ENCODE measurements around the gene SELENON.

The SELENON gene

DNA sequence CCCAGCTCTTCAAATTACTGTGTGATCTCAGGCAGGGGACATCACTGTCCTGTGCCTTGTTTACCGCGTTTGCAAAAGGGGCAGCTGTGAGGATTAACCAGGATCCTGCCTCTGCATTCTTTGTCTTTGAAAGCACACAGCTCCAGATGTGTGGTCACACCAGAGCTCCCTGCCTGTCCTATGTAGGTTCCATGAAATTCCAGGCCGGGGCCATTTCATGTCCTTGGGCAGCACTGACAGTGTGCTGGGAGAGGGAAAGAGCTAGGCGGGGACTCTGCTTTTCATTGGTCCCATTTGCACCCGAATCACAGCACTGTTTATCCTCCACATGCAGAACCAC, 42.2 kb upstream of the SELENON start:
- TF ChIP-seq, protein P1, sequence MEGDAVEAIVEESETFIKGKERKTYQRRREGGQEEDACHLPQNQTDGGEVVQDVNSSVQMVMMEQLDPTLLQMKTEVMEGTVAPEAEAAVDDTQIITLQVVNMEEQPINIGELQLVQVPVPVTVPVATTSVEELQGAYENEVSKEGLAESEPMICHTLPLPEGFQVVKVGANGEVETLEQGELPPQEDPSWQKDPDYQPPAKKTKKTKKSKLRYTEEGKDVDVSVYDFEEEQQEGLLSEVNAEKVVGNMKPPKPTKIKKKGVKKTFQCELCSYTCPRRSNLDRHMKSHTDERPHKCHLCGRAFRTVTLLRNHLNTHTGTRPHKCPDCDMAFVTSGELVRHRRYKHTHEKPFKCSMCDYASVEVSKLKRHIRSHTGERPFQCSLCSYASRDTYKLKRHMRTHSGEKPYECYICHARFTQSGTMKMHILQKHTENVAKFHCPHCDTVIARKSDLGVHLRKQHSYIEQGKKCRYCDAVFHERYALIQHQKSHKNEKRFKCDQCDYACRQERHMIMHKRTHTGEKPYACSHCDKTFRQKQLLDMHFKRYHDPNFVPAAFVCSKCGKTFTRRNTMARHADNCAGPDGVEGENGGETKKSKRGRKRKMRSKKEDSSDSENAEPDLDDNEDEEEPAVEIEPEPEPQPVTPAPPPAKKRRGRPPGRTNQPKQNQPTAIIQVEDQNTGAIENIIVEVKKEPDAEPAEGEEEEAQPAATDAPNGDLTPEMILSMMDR (conservative IDR thresholded peaks at IDR 0.05; ENCODE audit: low read depth, low read length), result no peak
- no peak for DNase-seq (ENCODE audit: low read depth)

DNA sequence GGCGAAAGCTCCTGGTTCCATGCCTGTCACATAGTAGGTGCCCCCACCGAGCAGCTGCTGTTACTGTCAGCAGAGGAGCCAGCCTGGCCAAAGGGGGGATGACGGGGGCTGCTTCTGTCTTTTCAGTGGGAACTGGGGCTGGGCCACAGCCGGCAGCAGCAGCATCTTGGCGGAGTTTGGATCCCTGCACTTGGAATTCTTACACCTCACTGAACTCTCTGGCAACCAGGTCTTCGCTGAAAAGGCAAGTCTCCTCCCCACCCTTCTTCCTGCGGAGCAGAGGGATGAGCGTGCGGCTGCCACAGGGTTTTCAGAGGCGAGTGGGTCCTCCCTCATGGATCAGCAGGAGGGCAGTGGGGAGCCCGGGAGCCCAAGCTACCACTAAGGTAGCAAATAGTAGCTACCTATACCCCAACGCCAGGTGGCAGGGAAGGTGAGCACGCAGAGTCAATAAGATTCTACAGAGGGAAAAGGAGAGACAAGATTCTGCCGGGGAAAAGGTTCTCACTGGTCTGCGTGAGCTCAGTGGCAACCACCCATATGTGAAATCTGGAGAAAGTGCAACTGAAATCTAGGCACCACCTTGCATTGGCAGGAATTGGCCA, 41.4 kb upstream of the SELENON start:
- no peak overlapping the region for H3K4me3 ChIP-seq (ENCODE audit: low read depth, low read length)
- TF ChIP-seq, protein P1 (conservative IDR thresholded peaks at IDR 0.05; ENCODE audit: low read depth, low read length), result no peak
- DNase-seq (ENCODE audit: low read depth), result no peak

More for the DNA sequence above, 42.2 kb upstream of the SELENON start:
- no peak overlapping the region for H3K4me3 ChIP-seq (ENCODE audit: low read depth, low read length)

DNA sequence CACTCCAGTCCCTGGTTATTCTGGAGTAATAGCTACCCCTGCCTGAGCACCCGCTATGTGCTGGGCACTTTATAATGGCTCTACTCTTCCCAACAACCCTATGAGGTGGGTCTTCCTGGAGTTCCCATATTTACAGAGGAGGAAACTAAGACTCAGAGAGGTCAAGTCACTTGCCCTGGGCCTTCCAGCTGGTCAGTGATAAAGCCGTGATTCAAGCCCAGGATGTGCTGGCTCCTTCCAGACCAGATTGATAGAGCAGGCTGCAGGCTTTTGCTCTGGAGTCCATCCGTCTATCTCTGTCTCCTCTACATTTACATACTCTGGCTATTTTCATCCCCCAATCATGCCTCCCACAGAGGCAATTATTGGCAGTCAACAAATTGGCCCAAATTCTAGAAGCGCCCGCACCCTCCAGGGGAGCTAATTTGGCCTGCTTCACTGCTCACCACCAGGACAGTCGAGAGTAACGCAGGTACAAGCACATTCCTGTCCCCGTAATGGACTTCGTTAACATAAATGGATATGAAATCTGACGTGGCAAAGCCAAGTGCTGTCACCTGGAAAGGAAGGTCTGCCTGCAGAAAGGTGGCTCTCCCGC, 39.8 kb upstream of the SELENON start:
- TF ChIP-seq, protein P1 (conservative IDR thresholded peaks at IDR 0.05; ENCODE audit: low read depth, low read length), result no peak
- no peak overlapping the region for H3K4me3 ChIP-seq (ENCODE audit: low read depth, low read length)
- DNase-seq (ENCODE audit: low read depth), result no peak

DNA sequence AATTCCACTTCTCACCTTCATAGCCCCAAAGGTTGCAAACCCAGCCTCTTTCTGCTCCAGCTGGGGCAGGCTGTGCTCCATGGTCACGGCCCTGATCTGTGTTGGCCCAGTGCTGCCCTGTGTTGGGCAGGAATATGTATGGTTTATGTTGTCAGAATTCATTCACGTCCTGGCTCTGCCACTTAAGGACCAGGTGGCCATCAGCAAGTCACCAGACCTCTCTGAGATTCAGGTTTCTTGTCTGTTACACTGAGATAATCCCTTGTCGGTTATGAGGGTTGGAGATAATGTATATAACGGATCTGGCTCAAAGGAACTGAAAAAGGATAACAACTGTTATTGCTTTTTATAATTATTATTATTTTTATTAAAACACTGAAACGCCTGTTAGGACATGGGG, 39.1 kb upstream of the SELENON start:
- no peak for DNase-seq (ENCODE audit: low read depth)
- no peak overlapping the region for H3K4me3 ChIP-seq (ENCODE audit: low read depth, low read length)
- TF ChIP-seq, protein P1 (conservative IDR thresholded peaks at IDR 0.05; ENCODE audit: low read depth, low read length), result no peak

DNA sequence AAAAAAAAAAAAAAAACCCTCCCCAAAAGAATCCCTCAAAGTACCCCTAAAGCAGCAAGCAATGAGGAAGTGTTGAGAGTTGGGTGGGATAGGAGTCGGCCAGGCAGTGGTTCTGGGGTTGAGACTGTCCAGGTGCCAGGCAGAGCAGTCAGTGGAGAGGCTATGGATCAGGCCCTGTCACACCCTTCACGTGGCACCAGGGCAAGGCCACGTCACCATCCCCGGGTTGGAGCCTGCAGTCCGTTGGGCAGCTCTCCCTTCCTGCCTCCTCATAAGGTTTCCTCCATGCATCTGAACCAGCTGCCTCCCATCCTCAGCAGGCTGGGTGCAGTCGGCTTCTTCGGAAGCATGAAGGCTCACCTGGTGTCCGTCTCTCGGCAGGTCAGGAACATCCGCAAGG, 36.5 kb upstream of the SELENON start:
- no peak for DNase-seq (ENCODE audit: low read depth)
- TF ChIP-seq, protein P1 (conservative IDR thresholded peaks at IDR 0.05; ENCODE audit: low read depth, low read length), result no peak
- no peak overlapping the region for H3K4me3 ChIP-seq (ENCODE audit: low read depth, low read length)

DNA sequence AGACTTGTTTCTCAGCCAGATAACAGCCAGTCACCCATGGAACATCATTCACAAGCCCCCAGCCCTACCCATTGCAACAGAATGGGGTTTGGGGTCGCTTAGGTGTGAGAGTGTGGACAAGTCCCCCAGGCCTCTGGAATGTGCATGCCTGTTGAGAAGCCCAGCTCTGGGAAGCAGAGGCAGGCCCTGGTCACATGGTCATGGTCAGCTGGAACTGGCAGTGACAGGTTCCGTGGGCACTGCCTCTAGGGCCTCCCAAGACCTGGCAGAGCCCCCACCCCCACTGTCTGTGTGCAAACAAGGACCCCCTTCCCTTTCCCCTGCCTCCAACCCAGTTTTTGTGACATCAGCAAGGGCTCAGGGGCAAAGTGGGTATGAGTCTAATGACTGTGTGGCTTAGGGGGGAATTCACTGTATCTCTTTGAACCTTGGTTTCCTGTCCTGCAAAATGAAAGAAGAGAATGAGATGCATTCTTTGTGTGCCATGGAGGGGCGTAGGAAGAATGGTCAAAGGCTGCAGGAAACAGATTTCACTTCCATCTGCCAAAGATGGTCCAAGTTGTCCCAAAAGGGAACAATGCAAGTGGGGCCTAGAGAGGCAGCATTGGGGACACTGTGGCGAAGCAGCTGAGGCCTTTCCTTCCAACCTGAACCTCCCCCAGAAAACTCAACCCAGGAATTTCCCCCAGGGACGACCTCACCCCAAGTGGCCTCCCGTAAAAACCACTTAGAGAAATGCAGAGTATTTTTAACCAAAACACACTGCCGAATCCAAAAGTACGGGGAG, 34.7 kb upstream of the SELENON start:
- DNase-seq (ENCODE audit: low read depth), result no peak
- H3K4me3 ChIP-seq (ENCODE audit: low read depth, low read length), result no peak overlapping the region
- TF ChIP-seq, protein P1 (conservative IDR thresholded peaks at IDR 0.05; ENCODE audit: low read depth, low read length), result no peak

Measured in choroid plexus epithelial cell (primary cell).